K562 (cell line): Measurements from ENCODE around the gene WWP2. TPM values are rescaled to one million over a fixed set of nuclear protein-coding genes. Genes with fewer than 3 reads are reported as not detected.

Experiments used
- ARID4B ChIP-seq: sonication (generic); formaldehyde crosslinking; IDR thresholded peaks from 2 replicates; pipeline ENCODE4 v1.8.0; 2022; ENCODE audit warnings: mild to moderate bottlenecking, missing genetic modification reagents
- BRD4 ChIP-seq: fragments of 200-600 bp; sonication (generic); IDR thresholded peaks from 2 replicates; pipeline ENCODE4 v1.6.1; 2017; ENCODE audit warnings: inconsistent platforms
- CC2D1A ChIP-seq: fragments of 450-650 bp; IDR thresholded peaks from 2 replicates; pipeline ENCODE4 v1.6.1; 2017; ENCODE audit warnings: mild to moderate bottlenecking
- CEBPG ChIP-seq, 3 experiments: fragments of 200-800 bp in 1 of 3; sonication (Bioruptor generic) in 1 of 3; sonication (generic) in 1 of 3; formaldehyde crosslinking in 1 of 3; IDR thresholded peaks in 2 of 3; conservative IDR thresholded peaks in 1 of 3; 2 replicates each; pipeline versions ENCODE4 v1.6.1 to v1.8.0; 2016 to 2022; ENCODE audit warnings: missing compliant biosample characterization in 2 of 3, missing genetic modification characterization in 2 of 3, mild to moderate bottlenecking in 1 of 3, missing genetic modification reagents in 1 of 3
- L3MBTL2 ChIP-seq: fragments of 450-650 bp; IDR thresholded peaks from 2 replicates; pipeline ENCODE4 v1.6.1; 2016; ENCODE audit warnings: mild to moderate bottlenecking, moderate library complexity
- NEUROD1 ChIP-seq: fragments of 150-350 bp; IDR thresholded peaks from 2 replicates; pipeline ENCODE4 v1.6.1; 2014; ENCODE audit warnings: borderline replicate concordance, low read length, low read depth; ENCODE audit not compliant: partially characterized antibody
- NR1H2 ChIP-seq: sonication (generic); formaldehyde crosslinking; IDR thresholded peaks from 2 replicates; pipeline ENCODE4 v1.4.0; 2020; ENCODE audit warnings: mild to moderate bottlenecking, missing genetic modification reagents
- RCOR1 ChIP-seq, 2 experiments: IDR thresholded peaks; 2 replicates each; pipeline ENCODE4 v1.6.1; 2012; ENCODE audit warnings: low read depth in 2 of 2, low read length in 2 of 2, borderline replicate concordance in 1 of 2, improper control_type of control experiment in 1 of 2
- RUNX1 ChIP-seq: sonication (generic); IDR thresholded peaks from 2 replicates; pipeline ENCODE4 v1.6.1; 2016; ENCODE audit warnings: antibody characterized with exemption, low read depth
- SAFB2 ChIP-seq: fragments of 200-400 bp; formaldehyde crosslinking; IDR thresholded peaks from 2 replicates; pipeline ENCODE4 v1.6.1; 2018; ENCODE audit warnings: borderline replicate concordance, low read length, low read depth, moderate library complexity; ENCODE audit not compliant: severe bottlenecking
- SIX5 ChIP-seq, 2 experiments: IDR thresholded peaks; 2 replicates each; pipeline ENCODE4 v1.6.1; 2011; ENCODE audit warnings: low read length in 2 of 2, borderline replicate concordance in 1 of 2, low read depth in 1 of 2, mild to moderate bottlenecking in 1 of 2, moderate library complexity in 1 of 2; ENCODE audit not compliant: insufficient read depth in 1 of 2
- STAT5B ChIP-seq: fragments of 250-450 bp; sonication (Bioruptor Pico); IDR thresholded peaks from 2 replicates; pipeline ENCODE4 v1.8.0; 2021; ENCODE audit warnings: mild to moderate bottlenecking, inconsistent platforms
- TAL1 ChIP-seq: fragments of 450-650 bp; IDR thresholded peaks from 2 replicates; pipeline ENCODE4 v1.6.1; 2016; ENCODE audit warnings: mild to moderate bottlenecking
- TFAM ChIP-seq: fragments of 250-450 bp; sonication (Bioruptor Pico); conservative IDR thresholded peaks from 2 replicates; pipeline ENCODE4 v1.5.0; 2021; ENCODE audit warnings: mild to moderate bottlenecking, moderate library complexity
- ZC3H4 ChIP-seq: sonication (generic); formaldehyde crosslinking; IDR thresholded peaks from 2 replicates; pipeline ENCODE4 v1.9.0; 2021; ENCODE audit warnings: missing genetic modification reagents, borderline replicate concordance
- ZNF12 ChIP-seq: sonication (generic); formaldehyde crosslinking; IDR thresholded peaks from 2 replicates; pipeline ENCODE4 v1.4.0; 2020; ENCODE audit warnings: mild to moderate bottlenecking, missing genetic modification reagents
- ZNF76 ChIP-seq: fragments of 250-450 bp; sonication (Bioruptor Pico); IDR thresholded peaks from 2 replicates; pipeline ENCODE4 v1.4.0; 2020; ENCODE audit warnings: mild to moderate bottlenecking, moderate library complexity, borderline replicate concordance
- ZZZ3 ChIP-seq: fragments of 450-650 bp; IDR thresholded peaks from 2 replicates; pipeline ENCODE4 v1.6.1; 2016; ENCODE audit warnings: antibody characterized with exemption, mild to moderate bottlenecking, moderate library complexity
- polyA plus RNA-seq, 8 experiments: library from polyadenylated mRNA; depleted of rRNA in 4 of 8; stranded (reverse) in 5 of 8; unstranded in 3 of 8; fragments of >200 nt; fragmentation: Nextera tagmentation in 2 of 8; fragmentation: Illumina TruSeq in 1 of 8; extraction: Ambion mirVana in 2 of 8; extraction: Trizol in 1 of 8; gene quantifications; 2 replicates each; pipeline versions ENCODE4 v1.2.1 to v1.2.3, GENCODE V29; 2011 to 2014; ENCODE audit warnings: inconsistent platforms in 1 of 8, missing spikeins in 1 of 8
- total RNA-seq, 7 experiments: library from RNA; depleted of rRNA in 6 of 7; stranded (reverse); fragments of >200 nt in 6 of 7; fragmentation: Illumina TruSeq in 2 of 7; extraction: Trizol in 2 of 7; gene quantifications; 2 replicates each; pipeline versions ENCODE4 v1.2.1 to v1.2.3, GENCODE V29; 2011 to 2021; ENCODE audit warnings: low replicate concordance in 1 of 7
- TF ChIP-seq, protein P1 (sequence below): fragments of 250-450 bp; sonication (Bioruptor Pico); IDR thresholded peaks from 2 replicates; pipeline ENCODE4 v1.6.1; 2021; ENCODE audit warnings: mild to moderate bottlenecking
- TF ChIP-seq, protein P2 (sequence below): conservative IDR thresholded peaks from 2 replicates; pipeline ENCODE4 v1.6.1; 2011; ENCODE audit warnings: low read depth, mild to moderate bottlenecking, low read length; ENCODE audit not compliant: control insufficient read depth

Gene WWP2
- total and polyA plus RNA-seq, 9 of the 15 experiments (the other 6 are each of a cell fraction or from before 2014, with no cell fraction given) = 1.9 to 34.4 (median 14.6) TPM

GRCh38 chr16:69761983-69762813, at the start of gene WWP2 (continued):
- TF ChIP-seq ZZZ3 (no peak), RUNX1 (no peak), STAT5B (CRISPR knock-in tag) (no peak), CEBPG (CRISPR knock-in tag; IDR thresholded peaks at IDR 0.05) (no peak), CEBPG (tag; conservative IDR thresholded peaks at IDR 0.05 in 1 of 2, IDR thresholded peaks at IDR 0.05 in 1 of 2) (no peak), BRD4 (peak; percentile 82; the same call in 1 of the 2 replicates), RCOR1 (IDR thresholded peaks at IDR 0.05; ENCODE audit: borderline replicate concordance in 1 of 2, low read depth in 2 of 2, low read length in 2 of 2) (peak in 1 of 2 experiments; percentile 54; a peak in 1 of 4 replicates), NEUROD1 (no peak), SIX5 (IDR thresholded peaks at IDR 0.05; ENCODE audit: borderline replicate concordance in 1 of 2, insufficient read depth in 1 of 2, low read depth in 1 of 2, low read length in 2 of 2) (0 out of 4 replicates have a peak, but pooled peaks of 1 of the 2 experiments have one; percentile 13), SAFB2 (no peak), L3MBTL2 (peak; percentile 89), TFAM (CRISPR knock-in tag) (no peak), ARID4B (CRISPR knock-in tag) (no peak), TAL1 (no peak), ZNF76 (CRISPR knock-in tag) (no peak), NR1H2 (CRISPR knock-in tag) (no peak; the same call in 1 of the 2 replicates), CC2D1A (no peak), ZNF12 (CRISPR knock-in tag) (no peak), ZC3H4 (peak; percentile 37; the same call in 1 of the 2 replicates)
- TF ChIP-seq, protein P1, sequence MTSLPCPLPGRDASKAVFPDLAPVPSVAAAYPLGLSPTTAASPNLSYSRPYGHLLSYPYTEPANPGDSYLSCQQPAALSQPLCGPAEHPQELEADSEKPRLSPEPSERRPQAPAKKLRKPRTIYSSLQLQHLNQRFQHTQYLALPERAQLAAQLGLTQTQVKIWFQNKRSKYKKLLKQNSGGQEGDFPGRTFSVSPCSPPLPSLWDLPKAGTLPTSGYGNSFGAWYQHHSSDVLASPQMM = no peak
- TF ChIP-seq, protein P2, sequence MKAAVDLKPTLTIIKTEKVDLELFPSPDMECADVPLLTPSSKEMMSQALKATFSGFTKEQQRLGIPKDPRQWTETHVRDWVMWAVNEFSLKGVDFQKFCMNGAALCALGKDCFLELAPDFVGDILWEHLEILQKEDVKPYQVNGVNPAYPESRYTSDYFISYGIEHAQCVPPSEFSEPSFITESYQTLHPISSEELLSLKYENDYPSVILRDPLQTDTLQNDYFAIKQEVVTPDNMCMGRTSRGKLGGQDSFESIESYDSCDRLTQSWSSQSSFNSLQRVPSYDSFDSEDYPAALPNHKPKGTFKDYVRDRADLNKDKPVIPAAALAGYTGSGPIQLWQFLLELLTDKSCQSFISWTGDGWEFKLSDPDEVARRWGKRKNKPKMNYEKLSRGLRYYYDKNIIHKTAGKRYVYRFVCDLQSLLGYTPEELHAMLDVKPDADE = peak; percentile 92
